ENCODE data around the gene CIPC.

Gene CIPC

DNA sequence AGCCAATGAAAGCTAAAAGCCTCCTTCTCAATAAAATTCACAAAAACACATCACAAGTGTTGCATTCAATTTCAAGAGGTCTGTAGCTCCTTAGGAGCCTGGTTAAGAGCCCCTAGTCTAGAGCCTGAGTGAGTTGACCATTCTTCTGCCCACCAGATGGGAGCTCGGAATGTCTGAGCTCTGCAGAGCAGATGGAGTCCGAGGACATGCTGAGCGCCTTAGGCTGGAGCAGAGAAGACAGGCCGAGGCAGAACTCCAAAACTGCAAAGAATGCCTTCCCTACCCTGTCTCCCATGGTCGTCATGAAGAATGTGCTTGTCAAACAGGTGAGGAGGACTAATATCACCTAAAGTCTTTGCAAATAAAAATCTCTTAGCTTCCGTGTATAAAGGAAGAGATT is 11.6 kb downstream of the CIPC start:
- TF ChIP-seq, protein P1, sequence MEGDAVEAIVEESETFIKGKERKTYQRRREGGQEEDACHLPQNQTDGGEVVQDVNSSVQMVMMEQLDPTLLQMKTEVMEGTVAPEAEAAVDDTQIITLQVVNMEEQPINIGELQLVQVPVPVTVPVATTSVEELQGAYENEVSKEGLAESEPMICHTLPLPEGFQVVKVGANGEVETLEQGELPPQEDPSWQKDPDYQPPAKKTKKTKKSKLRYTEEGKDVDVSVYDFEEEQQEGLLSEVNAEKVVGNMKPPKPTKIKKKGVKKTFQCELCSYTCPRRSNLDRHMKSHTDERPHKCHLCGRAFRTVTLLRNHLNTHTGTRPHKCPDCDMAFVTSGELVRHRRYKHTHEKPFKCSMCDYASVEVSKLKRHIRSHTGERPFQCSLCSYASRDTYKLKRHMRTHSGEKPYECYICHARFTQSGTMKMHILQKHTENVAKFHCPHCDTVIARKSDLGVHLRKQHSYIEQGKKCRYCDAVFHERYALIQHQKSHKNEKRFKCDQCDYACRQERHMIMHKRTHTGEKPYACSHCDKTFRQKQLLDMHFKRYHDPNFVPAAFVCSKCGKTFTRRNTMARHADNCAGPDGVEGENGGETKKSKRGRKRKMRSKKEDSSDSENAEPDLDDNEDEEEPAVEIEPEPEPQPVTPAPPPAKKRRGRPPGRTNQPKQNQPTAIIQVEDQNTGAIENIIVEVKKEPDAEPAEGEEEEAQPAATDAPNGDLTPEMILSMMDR (IDR thresholded peaks at IDR 0.05; ENCODE audit: borderline replicate concordance, control extremely low read depth, extremely low read depth, insufficient read depth, missing control alignments): no peak

GRCh38 chr14:77110286-77110685 is 12.2 kb downstream of the CIPC start:
- in situ Hi-C loops (cut with MboI; ENCODE audit: low sequenced_read_pairs, unreplicated experiment): no loop called here
- TF ChIP-seq, protein P1 (IDR thresholded peaks at IDR 0.05; ENCODE audit: borderline replicate concordance, control extremely low read depth, extremely low read depth, insufficient read depth, missing control alignments): no peak
- DNase-seq (ENCODE audit: low spot score): no peak

More for the DNA sequence above, 11.6 kb downstream of the CIPC start:
- in situ Hi-C loops (cut with MboI; ENCODE audit: low sequenced_read_pairs, unreplicated experiment): no loop called here
- no peak for DNase-seq (ENCODE audit: low spot score)

- TF ChIP-seq, protein P1 (IDR thresholded peaks at IDR 0.05; ENCODE audit: borderline replicate concordance, control extremely low read depth, extremely low read depth, insufficient read depth, missing control alignments): no peak
- in situ Hi-C loops (cut with MboI; ENCODE audit: low sequenced_read_pairs, unreplicated experiment): no loop called here
- DNase-seq (ENCODE audit: low spot score): no peak
These were observed 13.0 kb downstream of the CIPC start for GRCh38 chr14:77111021-77111420.

- no peak for DNase-seq (ENCODE audit: low spot score)
- TF ChIP-seq, protein P1 (IDR thresholded peaks at IDR 0.05; ENCODE audit: borderline replicate concordance, control extremely low read depth, extremely low read depth, insufficient read depth, missing control alignments): no peak
- in situ Hi-C loops (cut with MboI; ENCODE audit: low sequenced_read_pairs, unreplicated experiment): no loop called here
These were observed 15.6 kb downstream of the CIPC start for GRCh38 chr14:77113644-77114043.

GRCh38 chr14:77114609-77115008 is 16.6 kb downstream of the CIPC start:
- in situ Hi-C loops (cut with MboI; ENCODE audit: low sequenced_read_pairs, unreplicated experiment): no loop called here
- no peak for DNase-seq (ENCODE audit: low spot score)
- TF ChIP-seq, protein P1 (IDR thresholded peaks at IDR 0.05; ENCODE audit: borderline replicate concordance, control extremely low read depth, extremely low read depth, insufficient read depth, missing control alignments): no peak

DNA sequence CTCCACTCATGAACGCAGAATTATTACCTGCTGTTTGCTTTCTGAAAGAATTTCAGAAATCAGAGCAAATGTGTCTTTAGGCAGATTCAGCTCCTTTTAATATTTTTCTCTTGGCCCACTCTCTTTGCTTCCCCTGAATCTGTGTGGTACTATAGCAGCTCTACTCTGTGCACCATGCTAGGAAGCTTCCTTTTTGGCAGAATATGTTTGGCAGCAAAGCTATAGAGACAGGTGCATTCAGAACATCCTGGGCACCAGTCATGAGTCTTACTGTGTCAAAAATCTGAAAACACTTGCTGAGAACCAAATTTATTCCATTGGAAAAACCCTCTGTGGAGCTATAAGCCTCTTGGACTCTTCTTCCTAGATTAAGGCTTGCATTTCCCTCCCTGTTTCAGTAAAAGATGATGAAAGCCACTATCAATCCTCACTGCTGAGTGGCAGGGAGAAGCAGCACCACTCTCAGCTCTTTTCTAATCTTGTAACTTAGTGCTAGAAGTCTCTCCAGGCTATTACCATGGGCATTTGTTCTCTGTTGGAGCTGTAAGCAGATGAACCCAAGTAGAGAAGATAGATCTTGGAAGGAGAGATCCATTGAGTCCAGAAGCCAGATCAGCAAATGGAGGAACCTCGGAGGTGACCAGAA is 18.2 kb downstream of the CIPC start:
- in situ Hi-C loops (cut with MboI; ENCODE audit: low sequenced_read_pairs, unreplicated experiment): no loop called here
- TF ChIP-seq, protein P1 (IDR thresholded peaks at IDR 0.05; ENCODE audit: borderline replicate concordance, control extremely low read depth, extremely low read depth, insufficient read depth, missing control alignments): no peak

More for the DNA sequence above, 18.2 kb downstream of the CIPC start:
- no peak for DNase-seq (ENCODE audit: low spot score)

Measured in GM13976 (cell line).